Neural progenitor cell (in vitro differentiated cells): ENCODE measurements around the gene RELCH. TPM values are rescaled to one million over a fixed set of nuclear protein-coding genes. Genes with fewer than 3 reads are reported as not detected.

Source experiments
- DNase-seq: peaks from one replicate; pipeline ENCODE4 v3.0.0-alpha.2; 2016; ENCODE audit warnings: low spot score
- H2AFZ ChIP-seq: fragments of 200-600 bp; sonication (generic); replicated peaks from 2 replicates; pipeline ENCODE4 v1.6.1; 2016; ENCODE audit warnings: antibody characterized with exemption
- H3F3A ChIP-seq: fragments of 200-600 bp; sonication (generic); 2 replicates; pipeline ENCODE4 v1.6.1; 2016; ENCODE audit warnings: antibody characterized with exemption, low read depth
- H3K27ac ChIP-seq: fragments of 200-600 bp; sonication (generic); 2 replicates; pipeline ENCODE4 v1.5.1; 2016; ENCODE audit warnings: mild to moderate bottlenecking
- H3K27me3 ChIP-seq: fragments of 200-600 bp; sonication (generic); 2 replicates; pipeline ENCODE4 v1.6.1; 2016; ENCODE audit warnings: mild to moderate bottlenecking, moderate library complexity
- H3K36me3 ChIP-seq: fragments of 200-600 bp; sonication (generic); 2 replicates; pipeline ENCODE4 v1.5.1; 2016
- H3K4me1 ChIP-seq: fragments of 200-600 bp; sonication (generic); 2 replicates; pipeline ENCODE4 v1.6.1; 2016; ENCODE audit warnings: mixed run types
- H3K4me2 ChIP-seq: fragments of 200-600 bp; sonication (generic); 2 replicates; pipeline ENCODE4 v1.6.1; 2016
- H3K4me3 ChIP-seq: fragments of 200-600 bp; sonication (generic); 2 replicates; pipeline ENCODE4 v1.5.1; 2016
- H3K79me2 ChIP-seq: fragments of 200-600 bp; sonication (generic); 2 replicates; pipeline ENCODE4 v1.6.1; 2016; ENCODE audit warnings: low read depth
- H3K9ac ChIP-seq: fragments of 200-600 bp; sonication (generic); 2 replicates; pipeline ENCODE4 v1.6.1; 2016
- H3K9me3 ChIP-seq: fragments of 200-600 bp; sonication (generic); 2 replicates; pipeline ENCODE4 v1.5.1; 2016; ENCODE audit warnings: low read depth
- H4K20me1 ChIP-seq: fragments of 200-600 bp; sonication (generic); 2 replicates; pipeline ENCODE4 v1.6.1; 2016; ENCODE audit warnings: low read depth
- H3K27ac Mint-ChIP-seq: 3 replicates; pipeline ENCODE4 v1.8.0; 2021; ENCODE audit warnings: mixed read lengths
- H3K27me3 Mint-ChIP-seq: 2 replicates; pipeline ENCODE4 v1.8.0; 2022; ENCODE audit warnings: low read depth, mild to moderate bottlenecking, inconsistent platforms, moderate library complexity, mixed read lengths; ENCODE audit not compliant: insufficient read depth
- H3K36me3 Mint-ChIP-seq: 3 replicates; pipeline ENCODE4 v1.8.0; 2021; ENCODE audit warnings: mixed read lengths
- H3K4me1 Mint-ChIP-seq: 3 replicates; pipeline ENCODE4 v1.8.0; 2021; ENCODE audit warnings: mixed read lengths
- H3K4me3 Mint-ChIP-seq: 3 replicates; pipeline ENCODE4 v1.8.0; 2021; ENCODE audit warnings: mild to moderate bottlenecking, moderate library complexity, mixed read lengths
- H3K9me3 Mint-ChIP-seq: 3 replicates; pipeline ENCODE4 v1.8.0; 2020; ENCODE audit warnings: mixed read lengths
- EZH2 ChIP-seq: fragments of 200-600 bp; sonication (generic); IDR thresholded peaks from 2 replicates; pipeline ENCODE4 v1.6.1; 2017; ENCODE audit warnings: antibody characterized with exemption, mild to moderate bottlenecking, moderate library complexity
- EZH2phosphoT487 ChIP-seq: fragments of 200-600 bp; sonication (generic); IDR thresholded peaks from 2 replicates; pipeline ENCODE4 v1.6.1; 2017; ENCODE audit warnings: antibody characterized with exemption
- total RNA-seq: library from RNA; depleted of rRNA; stranded (reverse); fragments of >200 nt; gene quantifications from 2 replicates; pipeline ENCODE4 v1.2.3, GENCODE V29; 2015; ENCODE audit warnings: low replicate concordance
- TF ChIP-seq, protein P1 (sequence below): fragments of 200-600 bp; sonication (generic); IDR thresholded peaks from 2 replicates; pipeline ENCODE4 v1.5.1; 2017; ENCODE audit warnings: antibody characterized with exemption, mild to moderate bottlenecking

RELCH gene
- total RNA-seq, 1 donor from 2014 or later: 40.9 TPM

- Histone ChIP-seq H3K4me1 (peaks cover 13% of the 10 kb centered on the region), H3K4me3 (no peak overlapping the region), H4K20me1 (no peaks in the 10 kb centered on the region), H3K4me2 (no peak overlapping the region), H3K27ac (no peak overlapping the region), H3K27me3 (no peaks in the 10 kb centered on the region), H3K9me3 (no peaks in the 10 kb centered on the region), H3K36me3 (no peaks in the 10 kb centered on the region), H3K79me2 (no peaks in the 10 kb centered on the region), H3F3A (peaks cover 8% of the 10 kb centered on the region), H2AFZ (no peak overlapping the region), H3K9ac (no peak overlapping the region)
- Mint-ChIP-seq H3K27ac (no peak overlapping the region), H3K4me1 (peaks cover 32% of the 10 kb centered on the region), H3K27me3 (peaks cover 7% of the 10 kb centered on the region), H3K9me3 (no peaks in the 10 kb centered on the region), H3K36me3 (no peaks in the 10 kb centered on the region), H3K4me3 (no peak overlapping the region)
- TF ChIP-seq, protein P1, sequence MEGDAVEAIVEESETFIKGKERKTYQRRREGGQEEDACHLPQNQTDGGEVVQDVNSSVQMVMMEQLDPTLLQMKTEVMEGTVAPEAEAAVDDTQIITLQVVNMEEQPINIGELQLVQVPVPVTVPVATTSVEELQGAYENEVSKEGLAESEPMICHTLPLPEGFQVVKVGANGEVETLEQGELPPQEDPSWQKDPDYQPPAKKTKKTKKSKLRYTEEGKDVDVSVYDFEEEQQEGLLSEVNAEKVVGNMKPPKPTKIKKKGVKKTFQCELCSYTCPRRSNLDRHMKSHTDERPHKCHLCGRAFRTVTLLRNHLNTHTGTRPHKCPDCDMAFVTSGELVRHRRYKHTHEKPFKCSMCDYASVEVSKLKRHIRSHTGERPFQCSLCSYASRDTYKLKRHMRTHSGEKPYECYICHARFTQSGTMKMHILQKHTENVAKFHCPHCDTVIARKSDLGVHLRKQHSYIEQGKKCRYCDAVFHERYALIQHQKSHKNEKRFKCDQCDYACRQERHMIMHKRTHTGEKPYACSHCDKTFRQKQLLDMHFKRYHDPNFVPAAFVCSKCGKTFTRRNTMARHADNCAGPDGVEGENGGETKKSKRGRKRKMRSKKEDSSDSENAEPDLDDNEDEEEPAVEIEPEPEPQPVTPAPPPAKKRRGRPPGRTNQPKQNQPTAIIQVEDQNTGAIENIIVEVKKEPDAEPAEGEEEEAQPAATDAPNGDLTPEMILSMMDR: no peak
- TF ChIP-seq EZH2phosphoT487 (no peak), EZH2 (no peak)
- DNase-seq: no peak
These were observed 158.9 kb downstream of the RELCH start for GRCh38 chr18:62345909-62346308.

GRCh38 chr18:62346333-62347088 is 159.5 kb downstream of the RELCH start:
- no peak for TF ChIP-seq EZH2phosphoT487
- no peak for TF ChIP-seq EZH2
- TF ChIP-seq, protein P1: no peak
- H3K4me2 ChIP-seq: peak overlapping the region; percentile 57
- no peak overlapping the region for H3K27ac ChIP-seq
- Mint-ChIP-seq H3K9me3 (no peaks in the 10 kb centered on the region), H3K36me3 (no peaks in the 10 kb centered on the region), H3K27me3 (peaks cover 7% of the 10 kb centered on the region), H3K4me3 (peak overlapping the region; percentile 36), H3K27ac (peak overlapping the region; percentile 82), H3K4me1 (peaks cover 26% of the 10 kb centered on the region)
- no peaks in the 10 kb centered on the region for H3K36me3 ChIP-seq
- H3K4me3 ChIP-seq: no peak overlapping the region
- H3K79me2 ChIP-seq: no peaks in the 10 kb centered on the region
- peak overlapping the region; percentile 19 for H2AFZ ChIP-seq
- H3K9ac ChIP-seq: no peak overlapping the region
- no peaks in the 10 kb centered on the region for H4K20me1 ChIP-seq
- peaks cover 8% of the 10 kb centered on the region for H3F3A ChIP-seq
- no peaks in the 10 kb centered on the region for H3K27me3 ChIP-seq
- no peaks in the 10 kb centered on the region for H3K9me3 ChIP-seq
- DNase-seq: peak; percentile 39
- peaks cover 13% of the 10 kb centered on the region for H3K4me1 ChIP-seq

GRCh38 chr18:62347089-62347506 is 160.0 kb downstream of the RELCH start:
- Histone ChIP-seq H3K79me2 (no peaks in the 10 kb centered on the region), H2AFZ (peak overlapping the region; percentile 19), H3K27me3 (no peaks in the 10 kb centered on the region), H3K4me2 (peak overlapping the region; percentile 57), H4K20me1 (no peaks in the 10 kb centered on the region), H3K9me3 (no peaks in the 10 kb centered on the region), H3K9ac (no peak overlapping the region), H3F3A (peaks cover 8% of the 10 kb centered on the region), H3K36me3 (no peaks in the 10 kb centered on the region), H3K27ac (no peak overlapping the region), H3K4me1 (peaks cover 13% of the 10 kb centered on the region), H3K4me3 (no peak overlapping the region)
- H3K27ac Mint-ChIP-seq: peak overlapping the region; percentile 82
- H3K36me3 Mint-ChIP-seq: no peaks in the 10 kb centered on the region
- no peak overlapping the region for H3K4me3 Mint-ChIP-seq
- DNase-seq: peak; percentile 19
- TF ChIP-seq EZH2 (no peak), EZH2phosphoT487 (no peak)
- TF ChIP-seq, protein P1: no peak
- peaks cover 25% of the 10 kb centered on the region for H3K4me1 Mint-ChIP-seq
- peaks cover 7% of the 10 kb centered on the region for H3K27me3 Mint-ChIP-seq
- H3K9me3 Mint-ChIP-seq: no peaks in the 10 kb centered on the region
